Adrenal gland (tissue), 5 donors: ENCODE measurements around the gene AJUBA.

Experiments used
- CTCF ChIP-seq, 6 experiments: fragments of 450-650 bp in 4 of 6; fragments of 200-600 bp in 2 of 6; sonication (generic) in 1 of 6; IDR thresholded peaks; 1 replicate in 5 of 6; 2 replicates in 1 of 6; pipeline versions ENCODE4 v1.5.1 to v1.8.0; 2016 to 2021; ENCODE audit warnings: antibody characterized with exemption in 6 of 6, mild to moderate bottlenecking in 2 of 6, moderate library complexity in 1 of 6
- POLR2A ChIP-seq, 2 donors: fragments of 450-650 bp; IDR thresholded peaks; one replicate each; pipeline ENCODE4 v1.6.1; 2017; ENCODE audit warnings: antibody characterized with exemption in 2 of 2, mild to moderate bottlenecking in 2 of 2, moderate library complexity in 1 of 2
- donor health status: DM: no; HTN: no; CAD: no.

GRCh38 chr14:22945642-22946041 lies 36.7 kb downstream of the AJUBA start:
- TF ChIP-seq CTCF (IDR thresholded peaks at IDR 0.05) (no peak), POLR2A (IDR thresholded peaks at IDR 0.05) (no peak)
